ENCODE measurements around the gene IGSF21.

The IGSF21 gene

DNA sequence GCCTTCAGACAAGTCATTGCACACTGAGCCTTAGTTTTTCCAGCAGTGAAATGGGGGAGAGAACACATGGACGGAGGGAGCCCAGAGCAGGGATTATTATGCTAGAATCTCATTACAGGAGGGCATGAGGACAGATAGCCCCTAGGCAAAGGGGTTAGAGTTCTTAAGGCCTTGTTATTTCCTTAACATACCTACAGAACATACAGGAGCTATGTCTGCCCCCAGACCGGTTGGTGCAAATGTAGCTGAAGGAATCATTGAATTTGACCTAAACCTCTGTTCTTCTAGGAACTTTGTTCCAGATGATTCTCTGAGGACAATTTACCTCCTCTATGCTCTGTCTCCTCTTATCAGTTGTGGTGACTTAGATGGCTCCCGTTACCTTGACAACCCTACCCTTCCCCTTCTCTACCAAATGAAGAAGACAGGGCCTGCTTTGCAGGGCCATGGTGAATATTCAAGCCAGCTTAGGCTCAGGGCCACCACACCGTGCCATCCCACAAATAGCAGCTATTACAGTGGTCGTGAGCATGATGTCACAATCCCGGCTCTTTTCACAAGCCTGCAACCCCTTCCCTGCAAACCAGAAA is 156.9 kb downstream of the IGSF21 start:
- TF ChIP-seq, protein P1, sequence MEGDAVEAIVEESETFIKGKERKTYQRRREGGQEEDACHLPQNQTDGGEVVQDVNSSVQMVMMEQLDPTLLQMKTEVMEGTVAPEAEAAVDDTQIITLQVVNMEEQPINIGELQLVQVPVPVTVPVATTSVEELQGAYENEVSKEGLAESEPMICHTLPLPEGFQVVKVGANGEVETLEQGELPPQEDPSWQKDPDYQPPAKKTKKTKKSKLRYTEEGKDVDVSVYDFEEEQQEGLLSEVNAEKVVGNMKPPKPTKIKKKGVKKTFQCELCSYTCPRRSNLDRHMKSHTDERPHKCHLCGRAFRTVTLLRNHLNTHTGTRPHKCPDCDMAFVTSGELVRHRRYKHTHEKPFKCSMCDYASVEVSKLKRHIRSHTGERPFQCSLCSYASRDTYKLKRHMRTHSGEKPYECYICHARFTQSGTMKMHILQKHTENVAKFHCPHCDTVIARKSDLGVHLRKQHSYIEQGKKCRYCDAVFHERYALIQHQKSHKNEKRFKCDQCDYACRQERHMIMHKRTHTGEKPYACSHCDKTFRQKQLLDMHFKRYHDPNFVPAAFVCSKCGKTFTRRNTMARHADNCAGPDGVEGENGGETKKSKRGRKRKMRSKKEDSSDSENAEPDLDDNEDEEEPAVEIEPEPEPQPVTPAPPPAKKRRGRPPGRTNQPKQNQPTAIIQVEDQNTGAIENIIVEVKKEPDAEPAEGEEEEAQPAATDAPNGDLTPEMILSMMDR (IDR thresholded peaks at IDR 0.05; ENCODE audit: low read depth, low read length, missing control alignments), result no peak
- no peak for DNase-seq (ENCODE audit: extremely low read depth, low read depth)
- H3K4me3 ChIP-seq (replicated peaks; ENCODE audit: low read depth, low read length), result no peak overlapping the region

DNA sequence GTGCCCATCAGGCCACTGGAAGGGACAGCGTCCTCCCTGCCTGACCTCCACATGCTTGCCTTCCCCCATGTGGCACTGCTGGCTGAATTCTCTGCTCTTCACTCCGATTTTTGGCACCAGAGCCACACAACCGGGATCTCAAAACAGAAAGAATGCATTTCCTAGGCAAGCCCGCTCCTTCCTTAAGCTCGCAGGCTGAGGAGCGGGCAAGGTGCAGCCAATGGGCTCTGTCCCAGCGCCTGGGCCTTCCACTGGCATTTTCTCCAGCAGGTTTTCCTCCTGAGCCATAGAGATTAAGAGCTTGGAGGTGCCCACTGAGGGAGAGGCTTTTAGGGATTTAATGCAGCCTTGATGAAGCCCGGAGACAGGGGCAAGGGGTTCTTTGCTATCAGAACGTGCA is 158.0 kb downstream of the IGSF21 start:
- H3K4me3 ChIP-seq (replicated peaks; ENCODE audit: low read depth, low read length), result no peak overlapping the region
- no peak for DNase-seq (ENCODE audit: extremely low read depth, low read depth)
- TF ChIP-seq, protein P1 (IDR thresholded peaks at IDR 0.05; ENCODE audit: low read depth, low read length, missing control alignments), result no peak

DNA sequence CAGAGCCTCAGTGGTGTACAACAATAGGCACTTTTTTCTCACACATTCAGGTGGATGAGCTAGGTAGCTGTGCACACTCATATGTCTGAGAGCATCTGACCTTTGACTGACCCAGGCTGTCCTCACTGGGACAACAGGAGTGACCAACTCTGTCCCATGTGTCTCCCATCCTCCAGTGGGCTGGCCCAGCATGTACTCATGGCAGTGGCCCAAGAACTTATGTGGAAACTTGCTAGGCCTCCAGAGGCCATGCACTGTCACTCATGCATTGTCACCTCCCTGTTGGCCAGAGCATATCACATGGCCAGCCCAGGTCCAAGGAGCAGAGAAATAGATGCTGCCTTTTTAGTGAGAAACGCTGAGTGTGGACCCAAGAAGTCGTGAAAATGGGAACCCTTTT is 158.8 kb downstream of the IGSF21 start:
- DNase-seq (ENCODE audit: extremely low read depth, low read depth), result no peak
- TF ChIP-seq, protein P1 (IDR thresholded peaks at IDR 0.05; ENCODE audit: low read depth, low read length, missing control alignments), result no peak

DNA sequence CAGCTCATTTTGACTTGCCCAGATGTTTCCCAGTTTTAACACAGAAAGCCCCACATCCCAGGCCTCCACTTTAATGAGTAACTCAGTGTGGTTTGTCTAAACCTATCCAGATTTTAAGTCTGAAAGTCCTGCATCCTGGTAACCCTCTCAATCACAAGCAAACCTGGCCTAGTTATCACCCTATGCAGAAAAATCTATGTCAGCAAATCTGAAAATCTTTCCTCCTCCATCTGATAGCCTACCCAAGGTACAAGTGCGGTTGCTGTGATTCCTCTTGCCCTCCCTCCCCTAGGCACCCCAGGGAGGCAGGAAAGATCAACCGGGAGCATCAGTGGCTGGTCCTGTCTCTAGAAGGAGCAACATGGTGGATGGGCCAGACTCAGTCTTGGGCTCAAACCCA is 163.7 kb downstream of the IGSF21 start:
- no peak overlapping the region for H3K4me3 ChIP-seq (replicated peaks; ENCODE audit: low read depth, low read length)

More for the DNA sequence above, 158.8 kb downstream of the IGSF21 start:
- no peak overlapping the region for H3K4me3 ChIP-seq (replicated peaks; ENCODE audit: low read depth, low read length)

DNA sequence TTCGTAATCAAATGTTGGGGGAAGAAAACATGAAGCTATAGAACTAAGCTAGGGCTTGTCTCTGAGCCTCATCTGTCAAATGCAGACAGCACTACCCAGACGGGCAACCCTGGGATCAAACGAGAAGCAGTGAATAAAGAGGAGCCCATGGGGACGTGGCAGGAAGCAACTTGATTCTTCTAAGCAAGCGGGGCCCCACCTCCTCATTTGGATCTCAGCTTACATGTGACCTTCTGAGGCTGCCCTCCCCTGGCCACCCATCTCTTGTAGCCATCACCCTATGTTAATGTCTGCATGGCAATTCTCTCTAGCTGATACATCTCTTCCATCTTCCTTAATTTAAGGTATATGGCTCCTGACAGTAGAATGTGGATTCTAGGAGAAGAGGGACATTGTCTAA is 171.3 kb downstream of the IGSF21 start:
- DNase-seq (ENCODE audit: extremely low read depth, low read depth), result no peak
- no peak overlapping the region for H3K4me3 ChIP-seq (replicated peaks; ENCODE audit: low read depth, low read length)
- TF ChIP-seq, protein P1 (IDR thresholded peaks at IDR 0.05; ENCODE audit: low read depth, low read length, missing control alignments), result no peak

More for the DNA sequence above, 163.7 kb downstream of the IGSF21 start:
- TF ChIP-seq, protein P1 (IDR thresholded peaks at IDR 0.05; ENCODE audit: low read depth, low read length, missing control alignments), result no peak
- DNase-seq (ENCODE audit: extremely low read depth, low read depth), result no peak

DNA sequence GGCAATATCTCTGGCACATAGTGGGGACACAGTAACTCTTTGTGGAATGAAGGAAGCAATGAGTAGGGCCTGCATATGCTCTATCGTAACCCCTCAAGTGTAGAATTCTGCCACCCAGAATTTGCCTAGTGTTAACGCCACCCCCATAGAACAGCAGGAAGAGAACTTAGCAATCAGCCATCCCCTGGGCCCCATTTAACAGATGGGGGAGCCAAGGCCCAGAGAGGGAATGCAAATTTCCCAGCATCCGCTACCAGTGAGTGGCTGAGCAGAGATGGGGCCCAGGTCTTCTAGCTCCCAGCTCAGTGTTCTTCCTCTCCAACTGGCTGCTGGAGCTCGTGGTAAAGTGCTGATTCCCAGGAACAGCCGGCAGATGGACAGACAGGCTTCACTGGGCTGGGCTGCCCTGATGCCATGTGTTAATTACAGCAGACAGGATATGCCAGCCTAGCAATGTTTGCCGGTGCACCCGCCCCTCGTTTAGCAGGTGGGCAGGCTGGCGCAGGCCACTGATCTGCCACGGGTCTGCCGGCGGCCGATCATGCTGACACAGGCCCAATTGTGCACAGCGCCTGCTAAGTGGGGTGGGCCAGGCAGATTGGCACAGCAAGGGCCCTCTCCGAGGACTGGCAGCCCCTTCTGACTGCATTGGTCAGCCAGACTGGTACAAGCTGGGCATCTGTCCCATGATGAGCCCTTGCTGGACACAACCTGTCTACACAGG is 171.9 kb downstream of the IGSF21 start:
- no peak for DNase-seq (ENCODE audit: extremely low read depth, low read depth)
- no peak overlapping the region for H3K4me3 ChIP-seq (replicated peaks; ENCODE audit: low read depth, low read length)
- TF ChIP-seq, protein P1 (IDR thresholded peaks at IDR 0.05; ENCODE audit: low read depth, low read length, missing control alignments), result no peak

All from HFF-Myc (cell line).